SIG-M5 treated with dmso at 0.1 percent for 504 hours (cell line): ENCODE data around the gene RIC1.
"Not testable (repeated sequence)": the region's sequence is repeated elsewhere in the genome, so short reads cannot be mapped to it uniquely, and the experiment has no call there.

Experiments
- DNase-seq: peaks from one replicate; lab custom pipeline; 2025; ENCODE audit not compliant: unreplicated experiment; lab: John Stamatoyannopoulos, UW

The RIC1 gene

GRCh38 chr9:5622016-5622415 is 6.9 kb upstream of the RIC1 start:
- DNase-seq: no peak

- no peak for DNase-seq
Observed at GRCh38 chr9:5624655-5625054, 4.3 kb upstream of the RIC1 start.

- DNase-seq: peak; percentile 97
Observed at GRCh38 chr9:5626727-5627634, 1.9 kb upstream of the RIC1 start.

- not testable (repeated sequence) for DNase-seq
Observed at GRCh38 chr9:5627686-5628085, 1.2 kb upstream of the RIC1 start.

GRCh38 chr9:5628183-5628529 is 751 bp upstream of the RIC1 start:
- DNase-seq: no peak

- DNase-seq: no peak
Observed at GRCh38 chr9:5629312-5630080, 589 bp downstream of the RIC1 start.

GRCh38 chr9:5630081-5630507 is 1.2 kb downstream of the RIC1 start:
- DNase-seq: no peak

- DNase-seq: no peak
Observed at GRCh38 chr9:5631026-5631425, 2.1 kb downstream of the RIC1 start.

- DNase-seq: no peak
Observed at GRCh38 chr9:5632540-5632939, 3.6 kb downstream of the RIC1 start.

GRCh38 chr9:5633243-5633642 is 4.3 kb downstream of the RIC1 start:
- DNase-seq: peak; percentile 29

GRCh38 chr9:5635390-5635789 is 6.5 kb downstream of the RIC1 start:
- DNase-seq: no peak

- DNase-seq: no peak
Observed at GRCh38 chr9:5639816-5640215, 10.9 kb downstream of the RIC1 start.

- DNase-seq: no peak
Observed at GRCh38 chr9:5642170-5642569, 13.3 kb downstream of the RIC1 start.

GRCh38 chr9:5643005-5643624 is 14.2 kb downstream of the RIC1 start:
- no peak for DNase-seq

GRCh38 chr9:5644501-5644900 is 15.6 kb downstream of the RIC1 start:
- no peak for DNase-seq

- DNase-seq: no peak
Observed at GRCh38 chr9:5646116-5646515, 17.2 kb downstream of the RIC1 start.

- DNase-seq: no peak
Observed at GRCh38 chr9:5650356-5651105, 21.6 kb downstream of the RIC1 start.

- DNase-seq: no peak
Observed at GRCh38 chr9:5651246-5651645, 22.3 kb downstream of the RIC1 start.

- DNase-seq: no peak
Observed at GRCh38 chr9:5652821-5653220, 23.9 kb downstream of the RIC1 start.

- not testable (repeated sequence) for DNase-seq
Observed at GRCh38 chr9:5662804-5663203, 33.9 kb downstream of the RIC1 start.

- no peak for DNase-seq
Observed at GRCh38 chr9:5665059-5665458, 36.2 kb downstream of the RIC1 start.
